Right lung (tissue), 5 donors: ENCODE measurements around the gene IRF2BP2. TPM values are rescaled to one million over a fixed set of nuclear protein-coding genes. Genes with fewer than 3 reads are reported as not detected.
"Not testable (repeated sequence)": the region's sequence is repeated elsewhere in the genome, so short reads cannot be mapped to it uniquely, and the experiment has no call there.

ENCODE experiments used
- DNase-seq, 2 donors: peaks; one replicate each; pipeline ENCODE4 v3.0.0-alpha.2; 2013
- polyA plus RNA-seq, 5 donors: library from polyadenylated mRNA; unstranded; fragments of 120-200 nt; gene quantifications; one replicate each; pipeline versions ENCODE4 v1.2.1 to v1.2.3, GENCODE V29; 2013; ENCODE audit warnings: inconsistent platforms in 1 of 5, low replicate concordance in 1 of 5; ENCODE audit not compliant: insufficient read length in 5 of 5, insufficient read depth in 1 of 5

Gene IRF2BP2
- polyA plus RNA-seq, 5 donors, result 141 to 199 (median 171) TPM

DNA sequence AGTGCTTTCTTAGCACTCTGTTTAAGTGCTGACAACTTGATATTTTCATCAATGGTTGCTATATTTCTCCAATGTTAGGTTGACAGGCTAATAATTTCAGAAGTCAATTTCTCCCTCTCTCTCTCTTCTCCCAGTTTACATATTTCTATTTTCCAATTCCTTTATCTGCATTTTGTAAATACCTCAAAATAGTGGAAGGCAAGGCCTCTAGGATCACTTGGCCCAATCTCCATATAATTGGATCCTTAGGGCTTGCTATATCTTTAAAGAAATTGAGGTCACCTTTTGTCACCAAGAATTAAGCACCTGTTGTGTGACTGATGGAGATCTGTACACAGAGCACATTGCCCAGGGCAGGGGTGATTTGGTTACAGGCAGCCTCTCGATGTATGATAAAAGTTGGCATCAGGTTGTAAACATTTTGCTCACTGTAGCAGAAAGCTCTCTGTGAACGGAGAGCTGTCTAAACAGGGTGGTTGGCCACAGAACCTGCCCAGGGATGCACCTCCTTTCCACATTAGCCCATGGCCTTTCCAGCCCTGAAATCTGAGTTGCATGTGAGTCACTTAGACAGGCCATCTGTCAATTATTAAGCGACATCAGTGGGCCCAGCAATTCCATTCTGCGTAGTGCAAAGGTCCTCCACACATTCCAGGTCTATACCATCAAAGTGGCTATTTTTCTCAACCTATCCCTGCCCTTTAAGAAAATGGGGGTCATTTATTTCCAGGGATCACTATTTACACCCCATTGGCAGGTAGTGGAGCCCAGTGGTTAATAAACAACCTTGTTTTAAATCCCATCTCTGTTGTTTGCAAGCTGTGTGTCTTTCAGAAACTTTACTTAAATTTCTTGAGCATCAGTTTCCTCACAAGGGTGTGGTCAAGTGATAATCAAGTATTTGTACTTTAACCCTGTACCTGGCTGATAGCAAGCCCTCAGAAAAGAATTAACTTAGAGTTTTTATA, 29.1 kb upstream of the IRF2BP2 start:
- DNase-seq, result no peak

DNA sequence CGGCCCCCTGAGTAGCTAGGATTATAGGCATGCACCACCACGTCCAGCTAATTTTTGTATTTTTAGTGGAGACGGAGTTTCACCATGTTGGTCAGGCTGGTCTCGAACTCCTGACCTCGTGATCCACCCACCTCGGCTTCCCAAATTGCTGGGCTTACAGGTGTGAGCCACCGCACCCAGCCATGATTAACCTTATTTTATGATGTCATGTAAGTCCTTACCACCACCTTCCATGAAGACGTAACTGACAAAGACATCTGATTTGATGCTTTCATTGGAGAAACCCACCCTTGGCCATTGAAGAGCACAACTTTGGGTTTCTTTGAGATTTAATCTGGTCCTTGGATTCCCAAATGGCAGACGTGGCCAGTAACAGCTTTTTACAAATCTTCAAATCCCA, 24.9 kb upstream of the IRF2BP2 start:
- not testable (repeated sequence) for DNase-seq

DNA sequence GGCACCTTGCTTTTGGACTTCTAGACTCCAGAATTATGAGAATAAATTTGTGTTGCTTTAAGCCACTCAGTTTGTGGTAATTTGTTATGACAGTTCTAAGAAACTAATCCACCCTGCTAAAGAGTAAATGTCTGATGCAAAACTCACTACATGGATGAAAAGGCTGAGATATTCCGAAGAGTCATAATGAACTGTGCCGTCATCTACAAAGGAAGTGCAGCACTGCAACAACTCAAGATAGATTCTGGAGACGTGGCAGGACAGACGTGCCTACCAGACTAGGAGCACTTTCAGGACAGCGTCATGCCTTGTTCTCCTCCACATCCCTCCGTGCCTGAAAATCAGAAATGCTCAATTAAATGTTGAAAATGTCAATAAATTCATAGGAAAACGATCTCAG, 24.4 kb upstream of the IRF2BP2 start:
- no peak for DNase-seq

DNA sequence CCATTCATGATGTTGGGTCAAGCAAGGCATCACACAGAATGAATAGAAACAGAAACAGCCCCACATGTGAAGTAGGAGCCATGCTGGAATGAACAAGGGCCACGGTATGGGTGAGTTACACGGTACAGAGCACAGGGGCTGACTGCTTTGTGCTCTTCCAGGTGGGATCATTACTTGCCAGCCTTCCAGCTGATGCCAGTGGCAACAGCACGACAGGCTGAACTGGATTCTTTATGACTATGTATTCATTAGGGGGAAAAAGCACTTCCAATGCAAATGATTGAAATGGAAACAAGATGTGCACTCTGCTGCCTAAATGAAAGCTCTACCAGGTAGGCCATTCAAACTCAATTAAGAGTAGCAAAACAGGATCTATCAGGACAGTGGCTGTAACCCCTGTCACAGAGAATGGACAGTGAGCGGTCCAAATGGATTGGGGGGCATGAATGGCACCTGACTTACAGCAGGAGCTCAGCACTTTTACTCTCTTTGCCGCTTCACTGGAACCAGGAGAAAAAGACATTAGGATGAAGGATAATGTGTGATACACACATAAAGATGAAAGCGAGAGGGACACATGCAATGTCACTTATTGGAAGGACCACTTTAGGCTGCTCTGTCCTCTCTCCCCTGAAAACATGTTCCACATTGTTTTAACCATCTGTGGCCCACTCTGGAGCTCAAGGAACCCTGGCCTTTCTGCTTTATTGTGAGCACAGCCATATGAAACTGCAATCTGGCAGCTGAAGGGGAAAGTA, 23.4 kb upstream of the IRF2BP2 start:
- DNase-seq, result no peak

DNA sequence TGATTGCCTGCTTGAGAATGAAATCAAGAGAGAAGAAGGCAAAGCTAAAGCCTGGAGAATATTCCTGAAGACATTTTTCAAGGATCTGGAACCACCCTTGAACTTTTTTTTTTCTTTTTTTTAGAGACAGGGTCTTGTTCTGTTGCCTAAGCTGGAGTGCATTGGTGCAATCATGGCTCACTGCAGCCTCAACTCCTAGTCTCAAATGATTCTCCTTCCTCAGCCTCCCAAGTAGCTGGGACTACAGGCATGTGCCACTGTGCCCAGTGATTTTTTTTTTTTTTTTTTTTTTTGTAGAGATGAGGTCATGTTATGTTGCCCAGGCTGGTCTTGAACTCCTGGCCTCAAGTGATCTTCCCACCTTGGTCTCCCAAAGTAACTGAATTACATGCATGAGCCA, 22.2 kb upstream of the IRF2BP2 start:
- no peak for DNase-seq

DNA sequence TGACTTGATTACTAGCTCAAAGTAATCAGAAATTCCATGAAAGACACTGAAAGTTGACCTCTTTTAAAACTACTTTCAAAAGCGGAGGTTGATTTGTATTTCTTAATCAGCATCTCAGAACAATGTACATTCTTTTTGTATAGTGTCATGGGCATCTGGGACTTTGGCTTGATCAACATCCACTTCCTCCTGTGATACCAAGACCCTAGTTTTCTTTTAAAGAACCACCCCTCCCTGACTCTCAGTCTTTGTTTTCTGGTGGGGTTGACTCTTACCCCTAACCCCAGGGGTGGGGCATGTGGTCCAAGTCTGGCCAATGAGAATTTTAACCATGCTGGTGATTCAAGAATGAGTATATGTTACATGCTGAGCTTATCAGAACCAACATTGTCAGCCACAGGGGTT, 21.7 kb upstream of the IRF2BP2 start:
- DNase-seq, result no peak

DNA sequence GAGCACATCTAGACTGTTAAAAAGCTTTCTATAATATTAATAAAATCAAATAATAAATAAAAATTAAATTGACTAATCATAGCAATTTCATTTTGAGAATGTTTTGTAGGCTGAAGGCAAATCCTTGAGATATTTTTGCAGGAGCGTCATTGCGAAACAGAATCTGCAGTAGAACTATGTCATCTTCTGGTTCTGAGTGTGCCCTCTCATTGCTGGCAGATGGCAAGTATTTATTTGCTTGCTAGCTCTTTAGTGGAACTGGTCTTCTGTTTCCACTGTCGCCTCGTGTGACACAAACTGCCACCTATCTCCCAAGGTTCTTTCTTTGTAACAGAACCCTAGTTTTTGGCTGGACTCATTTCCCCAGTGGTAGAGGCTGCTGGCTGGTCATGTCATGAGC, 19.0 kb upstream of the IRF2BP2 start:
- no peak for DNase-seq

DNA sequence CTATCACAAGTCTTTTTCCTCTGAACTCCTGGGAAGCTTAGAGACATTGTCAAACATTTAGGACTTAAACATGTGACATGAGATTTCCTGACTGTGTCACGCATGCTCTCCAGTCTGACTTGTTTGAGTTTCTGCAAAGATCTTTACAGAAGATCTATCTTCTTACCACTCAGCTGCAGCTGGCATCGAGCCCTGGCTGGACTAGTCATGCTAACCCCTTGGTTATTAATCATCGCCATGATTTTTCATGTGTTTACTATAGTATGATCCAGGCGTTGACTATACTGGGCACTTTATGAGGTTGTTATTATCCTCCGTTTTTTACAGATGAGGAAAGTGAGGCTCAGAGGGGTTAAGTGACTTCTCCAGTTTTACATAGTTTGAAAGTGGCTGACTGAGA, 18.1 kb upstream of the IRF2BP2 start:
- DNase-seq, result no peak

DNA sequence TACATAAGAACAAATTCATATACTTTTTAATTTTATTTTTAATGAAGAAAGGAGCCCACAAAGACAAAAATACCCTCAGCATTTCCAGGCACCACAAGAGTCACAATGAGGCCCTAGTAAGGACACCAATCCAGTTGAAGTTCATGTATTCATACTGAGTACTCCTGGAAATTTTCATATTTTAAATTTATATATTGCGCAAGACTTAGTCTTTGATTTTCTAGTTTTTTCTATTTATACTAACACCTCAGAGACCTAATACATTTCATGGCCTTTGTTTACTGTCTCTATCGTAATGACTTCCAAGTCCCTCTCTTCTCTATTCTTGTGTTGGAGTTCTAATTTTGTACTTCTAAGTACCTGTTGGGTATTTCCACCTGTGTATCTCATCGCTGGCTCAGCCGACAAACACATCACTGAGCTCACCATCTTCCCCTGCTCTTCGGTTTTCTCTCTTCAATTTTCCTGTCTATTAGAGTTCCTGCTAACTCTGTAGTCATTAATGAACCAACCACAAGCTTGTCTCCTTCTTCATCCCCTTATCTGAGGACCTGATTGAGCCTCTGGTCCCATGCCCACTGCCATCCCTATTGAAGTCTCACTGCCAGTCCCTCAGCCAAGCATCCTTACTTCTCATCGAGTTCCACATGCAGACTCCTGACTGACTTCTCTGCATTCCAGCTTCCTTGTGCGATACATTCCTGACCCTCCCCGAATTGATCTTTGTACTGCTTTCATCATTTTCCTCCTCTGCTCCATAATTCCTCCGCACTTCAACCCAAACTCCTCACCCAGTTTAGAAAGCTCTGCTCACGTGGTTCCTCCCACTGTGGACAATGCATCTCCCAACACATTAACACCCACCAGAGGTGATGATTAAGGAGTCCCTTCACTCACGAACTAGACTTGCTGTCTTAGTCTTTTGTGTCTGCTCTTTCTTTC, 17.3 kb upstream of the IRF2BP2 start:
- DNase-seq, result no peak

DNA sequence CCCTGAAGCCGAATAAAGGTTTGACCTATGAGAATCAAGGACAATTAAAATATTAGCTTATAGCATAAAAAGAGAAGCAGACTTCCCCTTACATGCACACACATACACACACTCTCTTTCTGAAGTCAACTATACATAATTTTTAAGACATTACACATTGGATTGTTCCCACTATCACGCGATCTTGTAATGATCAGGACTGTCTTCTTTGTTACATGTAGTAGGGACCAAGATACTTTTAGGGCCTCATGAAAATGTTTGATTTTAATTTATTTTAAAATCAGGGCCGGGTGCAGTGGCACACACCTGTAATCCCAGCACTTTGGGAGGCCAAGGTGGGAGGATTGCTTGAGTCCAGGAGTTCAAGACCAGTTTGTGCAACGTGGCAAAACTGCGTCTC, 16.4 kb upstream of the IRF2BP2 start:
- DNase-seq, result no peak

DNA sequence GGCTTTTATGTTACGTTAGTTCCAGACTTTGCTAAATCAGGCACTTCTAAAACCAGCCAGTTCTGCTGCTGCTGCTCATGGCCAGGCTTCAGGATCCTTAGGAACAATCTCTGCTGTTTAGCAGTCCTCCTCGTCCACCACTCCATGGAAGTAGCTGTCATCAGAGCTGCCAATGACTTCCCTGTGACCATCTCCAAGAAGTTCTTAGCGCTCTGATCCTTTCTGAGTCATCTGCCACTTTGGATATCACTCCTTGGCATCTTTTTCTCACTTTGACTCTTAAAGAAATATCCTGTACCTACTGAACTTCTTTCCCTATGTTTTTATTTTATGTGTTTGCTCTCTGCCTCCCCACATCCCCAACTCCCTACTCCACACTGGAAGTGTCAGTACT, 14.7 kb upstream of the IRF2BP2 start:
- DNase-seq, result no peak

DNA sequence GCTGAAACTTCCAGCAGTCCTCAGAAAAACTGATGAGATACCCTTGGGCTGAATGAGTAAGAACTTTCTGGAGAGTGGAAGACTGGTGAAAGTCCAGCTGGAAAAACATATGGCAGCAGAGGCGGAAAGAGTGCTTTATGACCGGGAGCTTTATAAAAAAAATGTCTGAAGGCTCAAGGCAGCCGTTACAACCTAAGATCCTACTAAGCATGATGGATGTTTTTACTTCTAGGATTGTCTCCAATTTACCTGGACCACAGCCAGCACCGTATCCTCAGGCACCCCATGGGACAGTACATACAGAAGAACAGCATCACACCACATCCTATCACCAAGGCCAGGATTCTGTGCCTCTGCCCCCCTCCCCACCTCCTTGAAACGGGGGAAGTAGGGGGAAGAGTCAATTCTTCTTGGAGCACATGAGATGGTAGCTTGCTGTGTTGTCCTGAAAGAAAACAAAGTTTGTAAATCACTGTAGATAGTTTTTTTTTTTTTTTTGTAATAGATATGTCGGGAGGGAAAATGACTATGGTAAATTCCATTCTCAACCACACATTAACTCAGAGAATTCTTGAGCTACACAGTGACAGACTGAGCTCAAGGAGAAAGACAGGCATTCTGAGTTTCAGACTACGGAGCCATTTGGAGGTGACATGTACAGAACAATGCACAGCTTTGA, 11.8 kb upstream of the IRF2BP2 start:
- no peak for DNase-seq

DNA sequence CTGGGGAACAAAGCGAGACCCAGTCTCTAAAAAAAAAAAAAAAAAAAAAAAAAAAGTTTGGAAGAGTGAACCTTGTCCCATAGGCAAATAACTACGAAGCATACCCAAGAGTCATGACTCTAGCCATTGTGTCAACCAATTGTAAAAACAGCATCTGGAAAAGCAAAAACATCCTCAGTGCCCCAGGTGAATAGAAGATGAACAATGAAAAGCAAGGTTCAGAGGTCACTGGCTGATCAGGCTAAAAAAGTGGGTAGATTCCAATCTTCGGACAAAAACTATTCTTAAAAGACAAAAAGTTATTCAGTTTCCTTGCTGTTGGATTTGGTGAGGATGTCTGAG, 11.1 kb upstream of the IRF2BP2 start:
- no peak for DNase-seq

DNA sequence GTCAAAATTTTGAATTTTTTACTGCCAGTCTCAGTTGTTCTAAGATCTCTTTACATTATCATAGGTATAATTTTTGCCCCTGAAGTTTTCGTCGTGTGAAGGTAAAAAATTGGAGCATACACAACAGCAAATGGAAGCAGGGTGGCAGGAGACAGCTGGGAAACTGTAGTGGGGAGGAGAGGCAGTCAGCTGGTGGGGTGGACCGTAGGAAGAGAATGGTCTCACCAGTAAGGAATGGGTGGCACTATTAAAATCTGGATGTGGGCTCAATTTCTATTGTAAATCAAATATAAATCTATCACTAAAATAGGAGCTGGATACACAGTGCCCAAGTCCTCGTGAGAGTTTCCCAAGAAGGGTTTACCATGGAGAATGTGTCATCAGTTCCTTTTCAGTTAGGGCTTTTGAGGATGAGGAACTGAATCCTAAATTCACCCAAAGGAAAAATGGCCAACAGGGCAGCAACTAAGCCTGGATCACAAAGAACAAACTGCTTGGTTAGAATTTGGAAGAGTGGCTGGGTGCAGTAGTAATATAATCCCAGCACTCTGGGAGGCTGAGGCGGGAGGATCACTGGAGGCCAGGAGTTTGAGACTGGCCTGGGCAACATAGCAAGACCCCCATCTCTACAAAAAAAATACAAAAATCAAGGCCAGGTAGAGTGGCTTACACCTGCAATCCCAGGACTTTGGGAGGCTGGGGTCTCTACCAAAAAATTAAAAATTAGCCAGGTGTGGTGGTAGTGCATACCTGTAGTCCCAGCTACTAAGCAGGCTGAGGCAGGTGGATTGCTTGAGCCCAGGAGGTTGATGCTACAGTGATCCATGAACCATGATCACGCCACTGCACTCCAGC, 10.5 kb upstream of the IRF2BP2 start:
- DNase-seq, result no peak

DNA sequence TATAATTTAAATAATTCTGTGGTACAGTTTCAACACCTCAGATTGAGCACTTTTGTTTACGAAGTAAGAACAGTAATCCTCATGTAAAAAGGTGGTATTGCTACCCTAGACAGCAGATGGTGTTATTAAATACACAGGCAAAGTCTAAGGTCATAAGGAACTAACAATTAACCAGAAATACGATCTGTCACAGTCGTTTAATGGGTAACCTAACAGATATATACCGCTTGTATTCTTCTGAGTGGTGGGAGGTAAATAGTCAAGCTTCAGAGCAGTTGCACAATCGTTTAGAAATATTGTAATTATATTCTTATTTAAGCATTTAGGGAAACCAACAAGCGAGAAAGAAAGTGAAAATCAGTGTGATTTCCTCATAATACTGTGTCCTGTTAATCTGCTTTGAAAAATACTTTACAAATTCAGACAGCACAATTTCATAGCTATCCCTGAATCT, 9.8 kb upstream of the IRF2BP2 start:
- no peak for DNase-seq

DNA sequence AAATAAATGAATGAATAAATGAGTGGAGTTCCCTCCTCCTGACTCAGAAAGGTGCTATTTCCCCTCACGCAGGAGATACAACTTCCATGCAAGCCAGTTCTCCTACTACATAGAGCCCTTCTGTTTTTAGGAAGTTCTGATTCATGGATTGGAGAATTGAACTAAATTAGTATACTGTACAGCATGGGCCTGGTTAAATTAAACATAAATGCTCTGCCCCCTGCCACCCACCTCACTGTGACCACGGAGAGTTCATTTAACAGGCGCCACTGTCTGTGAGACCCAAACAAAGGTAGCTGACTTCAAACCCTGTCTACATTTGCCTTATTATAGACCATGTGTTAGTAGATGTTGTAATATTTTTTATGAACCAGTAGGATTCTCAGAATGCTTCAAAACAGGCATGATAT, 9.1 kb upstream of the IRF2BP2 start:
- no peak for DNase-seq

DNA sequence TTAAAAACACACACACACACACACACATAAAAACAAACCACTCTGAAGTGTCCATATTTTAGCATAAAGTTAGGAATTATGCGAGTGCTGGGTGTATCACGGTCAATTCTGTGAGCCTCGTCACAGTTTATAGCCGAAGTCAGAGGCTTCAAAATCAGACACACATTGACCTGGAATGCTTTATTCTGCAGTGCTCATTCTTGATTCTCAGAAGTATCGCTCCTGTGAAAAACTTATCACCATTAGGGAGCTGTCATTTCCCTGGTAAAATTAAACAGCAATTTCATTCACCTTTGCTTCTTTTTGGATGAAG, 8.7 kb upstream of the IRF2BP2 start:
- DNase-seq, result no peak

DNA sequence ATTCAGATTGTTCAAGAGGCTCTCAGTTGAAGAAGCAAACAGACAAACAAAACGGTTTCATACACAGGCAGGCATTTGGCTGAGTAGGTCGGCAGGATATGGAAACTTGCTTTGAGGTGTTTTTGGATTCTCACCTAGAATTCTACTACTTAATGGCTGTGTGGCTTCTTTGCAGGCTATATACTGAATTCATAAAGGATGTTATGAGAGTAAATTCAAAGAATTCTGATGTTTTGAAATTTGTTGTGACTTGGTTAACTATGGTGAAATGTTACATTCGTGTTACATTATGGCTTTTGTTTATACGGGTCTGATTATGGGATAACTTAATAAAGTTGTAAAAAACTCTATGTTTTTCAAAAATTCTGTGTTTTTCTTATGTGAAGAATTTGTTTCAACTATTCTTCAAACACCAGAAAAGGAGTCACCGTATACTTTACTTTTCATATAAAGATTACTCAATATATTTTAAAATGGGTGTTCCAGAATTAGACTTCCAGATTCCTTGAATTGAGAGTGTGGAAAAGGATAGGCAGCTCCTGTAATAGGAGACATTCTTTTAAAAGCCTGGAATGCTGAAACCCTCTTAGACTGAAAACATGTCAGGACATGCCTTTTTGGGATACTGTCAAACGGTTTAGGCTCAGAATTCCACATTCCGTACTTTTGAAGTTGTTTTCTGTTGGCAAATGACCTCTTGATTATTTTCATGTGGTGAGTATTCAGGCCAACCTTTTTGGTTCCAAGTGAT, 8.2 kb upstream of the IRF2BP2 start:
- DNase-seq, result no peak

DNA sequence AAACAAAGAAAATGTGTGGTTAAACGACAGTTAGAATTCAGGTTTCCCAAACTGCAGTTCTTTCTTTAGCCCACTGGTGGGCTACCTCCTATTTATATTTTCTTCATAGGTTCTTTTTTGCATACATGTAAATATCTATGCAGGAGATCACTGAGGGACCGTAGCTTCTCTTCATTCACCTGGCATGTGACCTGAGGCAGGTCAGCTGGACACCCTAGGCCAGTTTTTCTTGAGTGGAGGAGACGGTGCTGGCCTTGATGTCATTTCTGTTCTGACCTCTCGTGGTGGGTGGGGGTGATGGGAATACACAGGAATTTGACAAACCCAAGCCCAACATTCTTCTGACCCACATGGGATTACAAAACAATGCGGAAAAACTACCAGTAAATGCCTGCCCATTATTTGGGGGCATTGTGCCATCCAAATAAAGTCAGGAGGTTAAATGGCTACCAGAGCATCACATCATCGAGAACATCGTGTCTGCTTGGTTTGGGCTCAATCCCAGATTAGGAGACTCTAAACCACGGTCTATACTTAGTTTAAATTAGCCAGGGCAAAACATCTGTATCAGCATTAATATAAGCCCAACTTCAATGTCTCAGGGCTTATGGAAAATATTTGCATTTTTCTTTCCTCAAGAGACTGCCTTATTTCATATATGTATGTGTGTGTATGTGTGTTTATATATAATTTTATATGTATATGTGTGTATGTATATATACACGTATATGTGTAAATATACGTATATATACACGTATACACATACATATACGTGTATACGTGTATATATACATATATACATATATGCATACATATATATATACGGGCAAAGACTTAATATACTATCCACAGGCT, 7.4 kb upstream of the IRF2BP2 start:
- DNase-seq, result no peak
